ENCODE measurements around the gene MIER3.

DNA sequence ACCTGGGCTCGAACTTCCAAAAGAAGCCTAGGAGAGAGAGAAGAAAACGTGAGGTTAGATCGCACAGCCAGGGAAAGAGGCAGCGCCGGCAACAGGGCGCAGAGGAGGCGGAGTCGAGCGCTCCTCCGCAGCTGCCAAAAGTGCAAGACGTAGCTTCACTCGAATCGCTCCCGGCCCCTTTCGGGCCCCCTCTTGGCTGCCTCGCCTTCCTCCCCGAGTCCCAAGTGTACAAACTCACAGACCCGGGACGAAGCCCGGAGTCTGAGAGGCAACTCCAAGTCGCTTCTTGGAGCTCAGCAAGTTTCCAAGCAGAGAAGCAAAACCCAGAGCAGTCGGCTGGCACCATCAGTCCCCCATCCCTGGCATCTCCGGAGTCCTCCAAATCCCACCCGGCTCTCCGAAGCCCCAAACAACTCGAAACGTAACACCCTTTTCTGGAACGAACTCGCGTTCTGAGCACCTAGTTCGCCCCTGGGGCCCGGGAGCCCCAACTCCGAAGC is 1.2 kb downstream of the MIER3 start:
- TF ChIP-seq JUN (CRISPR knock-in tag; IDR thresholded peaks at IDR 0.05) (no peak), ZNF30 (CRISPR knock-in tag; IDR thresholded peaks at IDR 0.05) (no peak), MXD4 (CRISPR knock-in tag; IDR thresholded peaks at IDR 0.05) (no peak), TGIF2 (CRISPR knock-in tag; IDR thresholded peaks at IDR 0.05) (no peak), EZH2 (conservative IDR thresholded peaks at IDR 0.05; ENCODE audit: low read depth, low read length) (no peak), ZFP82 (CRISPR knock-in tag; IDR thresholded peaks at IDR 0.05; ENCODE audit: borderline replicate concordance) (no peak), MED13 (CRISPR knock-in tag; IDR thresholded peaks at IDR 0.05) (no peak), ZNF569 (CRISPR knock-in tag; IDR thresholded peaks at IDR 0.05; ENCODE audit: borderline replicate concordance) (no peak), HIVEP1 (CRISPR knock-in tag; IDR thresholded peaks at IDR 0.05) (no peak), ZMYM2 (CRISPR knock-in tag; IDR thresholded peaks at IDR 0.05) (no peak)
- TF ChIP-seq, protein P1, sequence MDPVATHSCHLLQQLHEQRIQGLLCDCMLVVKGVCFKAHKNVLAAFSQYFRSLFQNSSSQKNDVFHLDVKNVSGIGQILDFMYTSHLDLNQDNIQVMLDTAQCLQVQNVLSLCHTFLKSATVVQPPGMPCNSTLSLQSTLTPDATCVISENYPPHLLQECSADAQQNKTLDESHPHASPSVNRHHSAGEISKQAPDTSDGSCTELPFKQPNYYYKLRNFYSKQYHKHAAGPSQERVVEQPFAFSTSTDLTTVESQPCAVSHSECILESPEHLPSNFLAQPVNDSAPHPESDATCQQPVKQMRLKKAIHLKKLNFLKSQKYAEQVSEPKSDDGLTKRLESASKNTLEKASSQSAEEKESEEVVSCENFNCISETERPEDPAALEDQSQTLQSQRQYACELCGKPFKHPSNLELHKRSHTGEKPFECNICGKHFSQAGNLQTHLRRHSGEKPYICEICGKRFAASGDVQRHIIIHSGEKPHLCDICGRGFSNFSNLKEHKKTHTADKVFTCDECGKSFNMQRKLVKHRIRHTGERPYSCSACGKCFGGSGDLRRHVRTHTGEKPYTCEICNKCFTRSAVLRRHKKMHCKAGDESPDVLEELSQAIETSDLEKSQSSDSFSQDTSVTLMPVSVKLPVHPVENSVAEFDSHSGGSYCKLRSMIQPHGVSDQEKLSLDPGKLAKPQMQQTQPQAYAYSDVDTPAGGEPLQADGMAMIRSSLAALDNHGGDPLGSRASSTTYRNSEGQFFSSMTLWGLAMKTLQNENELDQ (CRISPR knock-in tag; IDR thresholded peaks at IDR 0.05; ENCODE audit: borderline replicate concordance), result no peak
- TF ChIP-seq, protein P2, sequence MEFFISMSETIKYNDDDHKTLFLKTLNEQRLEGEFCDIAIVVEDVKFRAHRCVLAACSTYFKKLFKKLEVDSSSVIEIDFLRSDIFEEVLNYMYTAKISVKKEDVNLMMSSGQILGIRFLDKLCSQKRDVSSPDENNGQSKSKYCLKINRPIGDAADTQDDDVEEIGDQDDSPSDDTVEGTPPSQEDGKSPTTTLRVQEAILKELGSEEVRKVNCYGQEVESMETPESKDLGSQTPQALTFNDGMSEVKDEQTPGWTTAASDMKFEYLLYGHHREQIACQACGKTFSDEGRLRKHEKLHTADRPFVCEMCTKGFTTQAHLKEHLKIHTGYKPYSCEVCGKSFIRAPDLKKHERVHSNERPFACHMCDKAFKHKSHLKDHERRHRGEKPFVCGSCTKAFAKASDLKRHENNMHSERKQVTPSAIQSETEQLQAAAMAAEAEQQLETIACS (CRISPR knock-in tag; IDR thresholded peaks at IDR 0.05), result no peak
- TF ChIP-seq, protein P3, sequence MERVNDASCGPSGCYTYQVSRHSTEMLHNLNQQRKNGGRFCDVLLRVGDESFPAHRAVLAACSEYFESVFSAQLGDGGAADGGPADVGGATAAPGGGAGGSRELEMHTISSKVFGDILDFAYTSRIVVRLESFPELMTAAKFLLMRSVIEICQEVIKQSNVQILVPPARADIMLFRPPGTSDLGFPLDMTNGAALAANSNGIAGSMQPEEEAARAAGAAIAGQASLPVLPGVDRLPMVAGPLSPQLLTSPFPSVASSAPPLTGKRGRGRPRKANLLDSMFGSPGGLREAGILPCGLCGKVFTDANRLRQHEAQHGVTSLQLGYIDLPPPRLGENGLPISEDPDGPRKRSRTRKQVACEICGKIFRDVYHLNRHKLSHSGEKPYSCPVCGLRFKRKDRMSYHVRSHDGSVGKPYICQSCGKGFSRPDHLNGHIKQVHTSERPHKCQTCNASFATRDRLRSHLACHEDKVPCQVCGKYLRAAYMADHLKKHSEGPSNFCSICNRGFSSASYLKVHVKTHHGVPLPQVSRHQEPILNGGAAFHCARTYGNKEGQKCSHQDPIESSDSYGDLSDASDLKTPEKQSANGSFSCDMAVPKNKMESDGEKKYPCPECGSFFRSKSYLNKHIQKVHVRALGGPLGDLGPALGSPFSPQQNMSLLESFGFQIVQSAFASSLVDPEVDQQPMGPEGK (CRISPR knock-in tag; IDR thresholded peaks at IDR 0.05), result no peak
- TF ChIP-seq, protein P4, sequence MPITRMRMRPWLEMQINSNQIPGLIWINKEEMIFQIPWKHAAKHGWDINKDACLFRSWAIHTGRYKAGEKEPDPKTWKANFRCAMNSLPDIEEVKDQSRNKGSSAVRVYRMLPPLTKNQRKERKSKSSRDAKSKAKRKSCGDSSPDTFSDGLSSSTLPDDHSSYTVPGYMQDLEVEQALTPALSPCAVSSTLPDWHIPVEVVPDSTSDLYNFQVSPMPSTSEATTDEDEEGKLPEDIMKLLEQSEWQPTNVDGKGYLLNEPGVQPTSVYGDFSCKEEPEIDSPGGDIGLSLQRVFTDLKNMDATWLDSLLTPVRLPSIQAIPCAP (CRISPR knock-in tag; IDR thresholded peaks at IDR 0.05; ENCODE audit: low read depth), result no peak
